ENCODE data around the gene PDE4B.
"Not testable (repeated sequence)": the region's sequence is repeated elsewhere in the genome, so short reads cannot be mapped to it uniquely, and the experiment has no call there.

Gene PDE4B

DNA sequence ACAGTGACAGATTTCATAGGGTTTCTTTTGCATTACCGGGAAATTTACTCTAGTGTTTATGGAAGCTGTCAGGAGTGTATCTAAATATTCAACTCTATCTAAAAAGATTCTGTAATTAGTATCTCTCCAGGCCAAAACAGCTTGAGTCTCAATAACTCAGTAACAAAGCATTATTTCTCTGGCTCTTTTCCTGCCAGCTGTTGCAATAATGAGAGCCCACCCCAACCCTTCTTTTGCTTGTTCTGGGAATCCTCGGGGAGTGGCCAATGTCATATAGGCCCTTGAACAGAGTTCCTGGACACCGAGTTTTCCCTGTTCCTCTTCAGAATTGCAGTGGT, 621.1 kb downstream of the PDE4B start:
- no peaks in the 10 kb centered on the region for H3K36me3 ChIP-seq (ENCODE audit: control insufficient read depth, insufficient read depth, low read length)
- H3K79me2 ChIP-seq = no peaks in the 10 kb centered on the region
- TF ChIP-seq, protein P1, sequence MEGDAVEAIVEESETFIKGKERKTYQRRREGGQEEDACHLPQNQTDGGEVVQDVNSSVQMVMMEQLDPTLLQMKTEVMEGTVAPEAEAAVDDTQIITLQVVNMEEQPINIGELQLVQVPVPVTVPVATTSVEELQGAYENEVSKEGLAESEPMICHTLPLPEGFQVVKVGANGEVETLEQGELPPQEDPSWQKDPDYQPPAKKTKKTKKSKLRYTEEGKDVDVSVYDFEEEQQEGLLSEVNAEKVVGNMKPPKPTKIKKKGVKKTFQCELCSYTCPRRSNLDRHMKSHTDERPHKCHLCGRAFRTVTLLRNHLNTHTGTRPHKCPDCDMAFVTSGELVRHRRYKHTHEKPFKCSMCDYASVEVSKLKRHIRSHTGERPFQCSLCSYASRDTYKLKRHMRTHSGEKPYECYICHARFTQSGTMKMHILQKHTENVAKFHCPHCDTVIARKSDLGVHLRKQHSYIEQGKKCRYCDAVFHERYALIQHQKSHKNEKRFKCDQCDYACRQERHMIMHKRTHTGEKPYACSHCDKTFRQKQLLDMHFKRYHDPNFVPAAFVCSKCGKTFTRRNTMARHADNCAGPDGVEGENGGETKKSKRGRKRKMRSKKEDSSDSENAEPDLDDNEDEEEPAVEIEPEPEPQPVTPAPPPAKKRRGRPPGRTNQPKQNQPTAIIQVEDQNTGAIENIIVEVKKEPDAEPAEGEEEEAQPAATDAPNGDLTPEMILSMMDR (IDR thresholded peaks at IDR 0.05) = no peak
- H3K4me3 ChIP-seq (ENCODE audit: low read depth, low read length) = no peak overlapping the region
- H3K4me1 ChIP-seq = no peaks in the 10 kb centered on the region
- no peaks in the 10 kb centered on the region for H3K9me3 ChIP-seq (ENCODE audit: control insufficient read depth, low read length)
- H3K9ac ChIP-seq = no peak overlapping the region
- H3K4me2 ChIP-seq (ENCODE audit: low read length) = no peak overlapping the region
- no peak overlapping the region for H2AFZ ChIP-seq
- no peaks in the 10 kb centered on the region for H3K27me3 ChIP-seq (ENCODE audit: control insufficient read depth, insufficient read depth, low read length)
- H3K27ac ChIP-seq = no peak overlapping the region

DNA sequence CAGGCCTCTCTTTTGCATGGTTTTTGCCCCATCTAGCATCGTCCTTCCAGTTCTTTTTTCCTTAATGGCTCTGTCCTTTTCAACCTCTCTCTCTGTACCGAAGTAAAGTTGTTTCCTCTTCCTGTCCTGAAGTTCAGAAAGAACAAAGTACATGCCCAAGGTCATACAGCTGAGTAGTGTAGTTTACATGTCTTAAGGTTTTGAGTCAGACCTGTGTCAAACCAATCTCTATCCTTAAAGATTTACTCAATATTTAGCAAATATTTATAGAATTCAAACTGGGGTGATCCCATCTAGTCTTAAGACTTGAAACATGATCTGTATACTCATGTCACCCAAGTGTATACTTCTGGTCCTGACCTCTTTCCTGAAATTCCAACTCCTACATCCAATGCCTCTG, 622.6 kb downstream of the PDE4B start:
- H3K79me2 ChIP-seq = no peaks in the 10 kb centered on the region
- H2AFZ ChIP-seq = no peak overlapping the region
- no peak overlapping the region for H3K27ac ChIP-seq
- H3K4me2 ChIP-seq (ENCODE audit: low read length) = no peak overlapping the region
- no peaks in the 10 kb centered on the region for H3K36me3 ChIP-seq (ENCODE audit: control insufficient read depth, insufficient read depth, low read length)
- H3K27me3 ChIP-seq (ENCODE audit: control insufficient read depth, insufficient read depth, low read length) = no peaks in the 10 kb centered on the region
- H3K9me3 ChIP-seq (ENCODE audit: control insufficient read depth, low read length) = no peaks in the 10 kb centered on the region
- TF ChIP-seq, protein P1 (IDR thresholded peaks at IDR 0.05) = no peak
- no peaks in the 10 kb centered on the region for H3K4me1 ChIP-seq
- no peak overlapping the region for H3K9ac ChIP-seq
- no peak overlapping the region for H3K4me3 ChIP-seq (ENCODE audit: low read depth, low read length)

DNA sequence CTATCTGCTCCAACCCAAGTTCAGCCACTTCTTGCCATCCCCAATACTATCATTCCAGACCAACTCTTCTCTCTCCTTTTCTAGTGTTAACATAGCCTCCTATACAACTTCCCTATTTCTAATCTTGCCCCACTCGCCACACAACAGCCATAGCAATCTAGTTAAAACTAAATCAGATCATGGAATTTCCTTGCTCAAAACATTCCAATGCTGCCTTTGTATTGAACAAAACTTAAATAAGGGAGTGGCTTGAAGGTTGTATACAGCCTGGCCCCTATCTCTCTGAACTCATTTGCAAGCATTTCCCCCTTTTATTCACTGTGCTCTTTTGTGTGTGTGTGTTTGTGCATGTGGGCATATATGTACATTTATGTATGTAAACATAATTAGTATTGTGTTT, 623.2 kb downstream of the PDE4B start:
- no peak overlapping the region for H3K4me3 ChIP-seq (ENCODE audit: low read depth, low read length)
- H3K4me2 ChIP-seq (ENCODE audit: low read length) = no peak overlapping the region
- no peaks in the 10 kb centered on the region for H3K9me3 ChIP-seq (ENCODE audit: control insufficient read depth, low read length)
- H3K79me2 ChIP-seq = no peaks in the 10 kb centered on the region
- H3K9ac ChIP-seq = no peak overlapping the region
- no peaks in the 10 kb centered on the region for H3K27me3 ChIP-seq (ENCODE audit: control insufficient read depth, insufficient read depth, low read length)
- H3K36me3 ChIP-seq (ENCODE audit: control insufficient read depth, insufficient read depth, low read length) = no peaks in the 10 kb centered on the region
- no peaks in the 10 kb centered on the region for H3K4me1 ChIP-seq
- TF ChIP-seq, protein P1 (IDR thresholded peaks at IDR 0.05) = no peak
- no peak overlapping the region for H3K27ac ChIP-seq
- H2AFZ ChIP-seq = no peak overlapping the region

- TF ChIP-seq, protein P1 (IDR thresholded peaks at IDR 0.05) = no peak
Measured at GRCh38 chr1:66416295-66416694, 623.6 kb downstream of the PDE4B start.

GRCh38 chr1:66418021-66418420, 625.3 kb downstream of the PDE4B start:
- H3K4me2 ChIP-seq (ENCODE audit: low read length) = no peak overlapping the region
- no peaks in the 10 kb centered on the region for H3K36me3 ChIP-seq (ENCODE audit: control insufficient read depth, insufficient read depth, low read length)
- H3K4me1 ChIP-seq = no peaks in the 10 kb centered on the region
- H3K27me3 ChIP-seq (ENCODE audit: control insufficient read depth, insufficient read depth, low read length) = no peaks in the 10 kb centered on the region
- no peak overlapping the region for H2AFZ ChIP-seq
- H3K79me2 ChIP-seq = no peaks in the 10 kb centered on the region
- H3K27ac ChIP-seq = no peak overlapping the region
- TF ChIP-seq, protein P1 (IDR thresholded peaks at IDR 0.05) = no peak
- H3K9me3 ChIP-seq (ENCODE audit: control insufficient read depth, low read length) = no peaks in the 10 kb centered on the region
- no peak overlapping the region for H3K9ac ChIP-seq
- no peak overlapping the region for H3K4me3 ChIP-seq (ENCODE audit: low read depth, low read length)

More at GRCh38 chr1:66416295-66416694, 623.6 kb downstream of the PDE4B start:
- no peaks in the 10 kb centered on the region for H3K36me3 ChIP-seq (ENCODE audit: control insufficient read depth, insufficient read depth, low read length)
- H3K4me2 ChIP-seq (ENCODE audit: low read length) = no peak overlapping the region
- H3K27me3 ChIP-seq (ENCODE audit: control insufficient read depth, insufficient read depth, low read length) = no peaks in the 10 kb centered on the region
- no peak overlapping the region for H3K9ac ChIP-seq
- H3K27ac ChIP-seq = no peak overlapping the region
- H3K4me3 ChIP-seq (ENCODE audit: low read depth, low read length) = no peak overlapping the region
- H3K79me2 ChIP-seq = no peaks in the 10 kb centered on the region
- no peaks in the 10 kb centered on the region for H3K4me1 ChIP-seq
- no peak overlapping the region for H2AFZ ChIP-seq
- H3K9me3 ChIP-seq (ENCODE audit: control insufficient read depth, low read length) = no peaks in the 10 kb centered on the region

DNA sequence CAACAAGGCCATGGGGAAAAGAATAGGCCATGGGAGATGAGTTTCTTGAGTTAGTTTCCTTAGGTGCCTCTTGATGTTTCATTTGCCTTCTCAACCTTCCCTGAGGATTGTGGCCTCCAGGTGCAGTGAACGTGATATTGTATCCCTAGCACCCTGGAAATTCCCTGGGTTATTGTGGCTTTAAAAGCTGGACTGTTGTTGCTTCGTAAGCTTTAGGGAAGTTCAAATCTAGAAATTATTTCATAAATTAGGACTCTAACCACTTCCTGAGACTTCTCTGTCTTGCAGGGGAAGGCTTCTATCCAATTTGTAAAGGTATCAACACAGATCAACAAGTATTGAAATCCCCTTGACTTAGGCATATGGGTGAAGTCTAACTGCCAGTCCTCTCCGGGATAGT, 627.5 kb downstream of the PDE4B start:
- not testable (repeated sequence) for H3K79me2 ChIP-seq; H3K9me3 ChIP-seq (ENCODE audit: control insufficient read depth, low read length); H3K27ac ChIP-seq; H3K36me3 ChIP-seq (ENCODE audit: control insufficient read depth, insufficient read depth, low read length); H3K9ac ChIP-seq; H3K4me3 ChIP-seq (ENCODE audit: low read depth, low read length); H3K27me3 ChIP-seq (ENCODE audit: control insufficient read depth, insufficient read depth, low read length); H2AFZ ChIP-seq; H3K4me1 ChIP-seq; H3K4me2 ChIP-seq (ENCODE audit: low read length)

DNA sequence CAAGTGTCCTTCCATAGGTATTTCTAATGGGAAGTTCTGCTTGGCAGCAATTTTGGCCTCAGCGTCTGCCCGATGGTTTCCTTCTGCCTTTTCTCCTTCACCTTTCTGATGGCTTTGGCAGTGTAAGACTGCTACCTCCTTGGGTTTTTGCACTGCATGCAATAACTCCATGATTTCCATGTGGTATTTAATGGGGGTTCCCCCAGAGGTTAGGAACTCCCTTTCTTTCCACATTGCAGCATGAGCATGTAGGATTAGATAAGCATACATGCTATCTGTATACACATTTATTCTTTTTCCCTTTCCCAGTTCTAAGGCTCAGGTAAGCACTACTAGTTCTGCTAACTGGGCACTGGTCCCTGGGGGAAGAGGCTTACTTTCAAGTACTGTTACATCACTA, 628.2 kb downstream of the PDE4B start:
- H3K27me3 ChIP-seq (ENCODE audit: control insufficient read depth, insufficient read depth, low read length); H2AFZ ChIP-seq; H3K36me3 ChIP-seq (ENCODE audit: control insufficient read depth, insufficient read depth, low read length): not testable (repeated sequence)

More for the DNA sequence above, 628.2 kb downstream of the PDE4B start:
- H3K9me3 ChIP-seq (ENCODE audit: control insufficient read depth, low read length); H3K9ac ChIP-seq; H3K4me2 ChIP-seq (ENCODE audit: low read length); H3K4me3 ChIP-seq (ENCODE audit: low read depth, low read length); H3K79me2 ChIP-seq; H3K4me1 ChIP-seq; H3K27ac ChIP-seq: not testable (repeated sequence)

Data from parathyroid adenoma (tissue), 2 donors.